HEK293 (cell line): Measurements from ENCODE around the gene FGD4.

Source experiments
- KLF16 ChIP-seq: fragments of 450-650 bp; formaldehyde crosslinking; IDR thresholded peaks from 2 replicates; pipeline ENCODE4 v1.5.1; 2017; ENCODE audit warnings: missing biosample characterization, missing genetic modification characterization
- TCF7L2 ChIP-seq: IDR thresholded peaks from 2 replicates; pipeline ENCODE4 v1.6.1; 2011; ENCODE audit warnings: low read depth, mild to moderate bottlenecking, inconsistent platforms, low read length, moderate library complexity, borderline replicate concordance
- YY1 ChIP-seq: fragments of 450-650 bp; formaldehyde crosslinking; IDR thresholded peaks from 2 replicates; pipeline ENCODE4 v1.5.1; 2018; ENCODE audit warnings: missing biosample characterization, missing genetic modification characterization
- ZFP41 ChIP-seq: fragments of 450-650 bp; formaldehyde crosslinking; IDR thresholded peaks from 2 replicates; pipeline ENCODE4 v1.5.1; 2016; ENCODE audit warnings: missing biosample characterization, missing genetic modification characterization, borderline replicate concordance
- ZNF138 ChIP-seq: fragments of 450-650 bp; formaldehyde crosslinking; IDR thresholded peaks from 2 replicates; pipeline ENCODE4 v1.5.1; 2016; ENCODE audit warnings: missing biosample characterization, missing genetic modification characterization, borderline replicate concordance
- ZNF174 ChIP-seq: fragments of 450-650 bp; formaldehyde crosslinking; IDR thresholded peaks from 2 replicates; pipeline ENCODE4 v1.5.0; 2017; ENCODE audit warnings: missing biosample characterization, mild to moderate bottlenecking, missing genetic modification characterization
- ZNF23 ChIP-seq: fragments of 450-650 bp; formaldehyde crosslinking; IDR thresholded peaks from 2 replicates; pipeline ENCODE4 v1.5.1; 2016; ENCODE audit warnings: missing biosample characterization, missing genetic modification characterization, borderline replicate concordance
- ZNF24 ChIP-seq: fragments of 450-650 bp; formaldehyde crosslinking; IDR thresholded peaks from 2 replicates; pipeline ENCODE4 v1.5.1; 2016; ENCODE audit warnings: missing biosample characterization, missing genetic modification characterization
- ZNF266 ChIP-seq: fragments of 450-650 bp; formaldehyde crosslinking; IDR thresholded peaks from 2 replicates; pipeline ENCODE4 v1.5.1; 2016; ENCODE audit warnings: missing biosample characterization, missing genetic modification characterization, low read depth
- ZNF311 ChIP-seq: fragments of 450-650 bp; formaldehyde crosslinking; IDR thresholded peaks from 2 replicates; pipeline ENCODE4 v1.5.1; 2017; ENCODE audit warnings: missing biosample characterization, missing genetic modification characterization, borderline replicate concordance
- ZNF335 ChIP-seq: fragments of 450-650 bp; formaldehyde crosslinking; conservative IDR thresholded peaks from 2 replicates; pipeline ENCODE4 v1.5.1; 2016; ENCODE audit warnings: missing biosample characterization, missing genetic modification characterization
- TF ChIP-seq, protein P1 (sequence below): fragments of 450-650 bp; formaldehyde crosslinking; IDR thresholded peaks from 2 replicates; pipeline ENCODE4; 2016; ENCODE audit warnings: missing biosample characterization, missing genetic modification characterization
- TF ChIP-seq, protein P2 (sequence below): fragments of 450-650 bp; formaldehyde crosslinking; IDR thresholded peaks from 2 replicates; pipeline ENCODE4 v1.5.1; 2016; ENCODE audit warnings: missing biosample characterization, missing genetic modification characterization
- TF ChIP-seq, protein P3 (sequence below): fragments of 450-650 bp; formaldehyde crosslinking; IDR thresholded peaks from 2 replicates; pipeline ENCODE4 v1.5.1; 2016; ENCODE audit warnings: missing biosample characterization, missing genetic modification characterization, low read depth

DNA sequence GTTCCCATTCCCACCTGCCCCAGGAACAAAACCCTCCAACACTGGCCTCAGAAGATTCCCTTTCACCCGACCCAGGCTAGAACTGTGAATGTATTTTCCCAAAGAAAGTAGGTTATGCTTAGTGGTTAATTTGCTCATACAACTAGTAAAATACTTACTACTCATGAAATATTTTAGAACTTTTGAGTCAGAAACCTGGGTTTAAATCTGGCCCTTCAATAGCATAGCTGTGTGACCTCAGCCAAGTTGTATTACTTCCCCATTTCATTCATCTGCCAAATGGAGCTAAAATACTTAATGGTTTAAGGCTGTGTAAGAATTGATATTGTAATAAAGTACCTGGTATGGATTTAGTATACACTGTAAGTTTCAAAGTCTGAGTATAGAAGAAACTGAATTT lies 210.6 kb downstream of the FGD4 start:
- TF ChIP-seq, protein P1, sequence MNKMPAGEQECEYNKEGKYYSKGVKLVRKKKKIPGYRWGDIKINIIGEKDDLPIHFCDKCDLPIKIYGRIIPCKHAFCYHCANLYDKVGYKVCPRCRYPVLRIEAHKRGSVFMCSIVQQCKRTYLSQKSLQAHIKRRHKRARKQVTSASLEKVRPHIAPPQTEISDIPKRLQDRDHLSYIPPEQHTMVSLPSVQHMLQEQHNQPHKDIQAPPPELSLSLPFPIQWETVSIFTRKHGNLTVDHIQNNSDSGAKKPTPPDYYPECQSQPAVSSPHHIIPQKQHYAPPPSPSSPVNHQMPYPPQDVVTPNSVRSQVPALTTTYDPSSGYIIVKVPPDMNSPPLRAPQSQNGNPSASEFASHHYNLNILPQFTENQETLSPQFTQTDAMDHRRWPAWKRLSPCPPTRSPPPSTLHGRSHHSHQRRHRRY (tag by site-specific recombination) = no peak
- TF ChIP-seq, protein P2, sequence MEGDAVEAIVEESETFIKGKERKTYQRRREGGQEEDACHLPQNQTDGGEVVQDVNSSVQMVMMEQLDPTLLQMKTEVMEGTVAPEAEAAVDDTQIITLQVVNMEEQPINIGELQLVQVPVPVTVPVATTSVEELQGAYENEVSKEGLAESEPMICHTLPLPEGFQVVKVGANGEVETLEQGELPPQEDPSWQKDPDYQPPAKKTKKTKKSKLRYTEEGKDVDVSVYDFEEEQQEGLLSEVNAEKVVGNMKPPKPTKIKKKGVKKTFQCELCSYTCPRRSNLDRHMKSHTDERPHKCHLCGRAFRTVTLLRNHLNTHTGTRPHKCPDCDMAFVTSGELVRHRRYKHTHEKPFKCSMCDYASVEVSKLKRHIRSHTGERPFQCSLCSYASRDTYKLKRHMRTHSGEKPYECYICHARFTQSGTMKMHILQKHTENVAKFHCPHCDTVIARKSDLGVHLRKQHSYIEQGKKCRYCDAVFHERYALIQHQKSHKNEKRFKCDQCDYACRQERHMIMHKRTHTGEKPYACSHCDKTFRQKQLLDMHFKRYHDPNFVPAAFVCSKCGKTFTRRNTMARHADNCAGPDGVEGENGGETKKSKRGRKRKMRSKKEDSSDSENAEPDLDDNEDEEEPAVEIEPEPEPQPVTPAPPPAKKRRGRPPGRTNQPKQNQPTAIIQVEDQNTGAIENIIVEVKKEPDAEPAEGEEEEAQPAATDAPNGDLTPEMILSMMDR (tag by site-specific recombination) = no peak
- TF ChIP-seq ZNF24 (tag by site-specific recombination) (no peak), KLF16 (tag by site-specific recombination) (no peak), ZNF311 (tag by site-specific recombination) (no peak), TCF7L2 (no peak), ZFP41 (no peak), YY1 (tag by site-specific recombination) (no peak), ZNF335 (no peak), ZNF23 (tag by site-specific recombination) (no peak), ZNF138 (no peak), ZNF174 (tag by site-specific recombination) (no peak), ZNF266 (tag by site-specific recombination) (no peak)
- TF ChIP-seq, protein P3, sequence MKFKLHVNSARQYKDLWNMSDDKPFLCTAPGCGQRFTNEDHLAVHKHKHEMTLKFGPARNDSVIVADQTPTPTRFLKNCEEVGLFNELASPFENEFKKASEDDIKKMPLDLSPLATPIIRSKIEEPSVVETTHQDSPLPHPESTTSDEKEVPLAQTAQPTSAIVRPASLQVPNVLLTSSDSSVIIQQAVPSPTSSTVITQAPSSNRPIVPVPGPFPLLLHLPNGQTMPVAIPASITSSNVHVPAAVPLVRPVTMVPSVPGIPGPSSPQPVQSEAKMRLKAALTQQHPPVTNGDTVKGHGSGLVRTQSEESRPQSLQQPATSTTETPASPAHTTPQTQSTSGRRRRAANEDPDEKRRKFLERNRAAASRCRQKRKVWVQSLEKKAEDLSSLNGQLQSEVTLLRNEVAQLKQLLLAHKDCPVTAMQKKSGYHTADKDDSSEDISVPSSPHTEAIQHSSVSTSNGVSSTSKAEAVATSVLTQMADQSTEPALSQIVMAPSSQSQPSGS (tag by site-specific recombination) = no peak
